Measurements from ENCODE around the gene ELF5.

Gene ELF5

DNA sequence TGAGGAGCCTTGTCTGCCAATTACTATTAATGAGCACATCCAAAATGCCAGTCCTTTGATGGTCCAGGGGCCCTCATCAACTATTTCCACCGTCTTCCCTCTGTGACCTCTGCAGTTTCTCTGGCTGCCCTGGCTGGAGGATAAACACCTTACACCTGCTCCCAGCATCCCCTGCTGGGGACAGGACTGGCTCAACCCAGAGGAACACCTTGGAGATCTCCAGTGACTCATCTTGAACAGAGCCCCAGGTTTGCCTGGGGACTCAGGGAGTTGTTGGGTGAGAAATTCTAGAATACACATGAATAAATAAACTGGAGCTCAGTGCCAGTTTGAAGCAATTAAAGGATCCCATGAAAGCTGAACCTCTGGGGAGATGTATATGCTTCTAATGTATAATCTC, 24.0 kb upstream of the ELF5 start:
- Histone ChIP-seq H3K4me3 (ENCODE audit: low read depth in 1 of 2, low read length in 2 of 2) (no peak overlapping the region), H3K9me3 (ENCODE audit: control insufficient read depth in 1 of 2, low read length in 2 of 2) (peaks cover 7% of the 10 kb centered on the region in 2 donors), H3K27ac (ENCODE audit: low read length) (no peak overlapping the region), H3K4me1 (ENCODE audit: control insufficient read depth in 1 of 2, insufficient read depth in 2 of 2, low read length in 2 of 2) (no peaks in the 10 kb centered on the region), H3K27me3 (ENCODE audit: low read depth, low read length) (peaks cover 4% of the 10 kb centered on the region), H3K36me3 (ENCODE audit: control insufficient read depth in 1 of 2, insufficient read depth in 2 of 2, low read length in 2 of 2) (no peaks in the 10 kb centered on the region)

GRCh38 chr11:34536056-34536455, 22.5 kb upstream of the ELF5 start:
- no peak overlapping the region for H3K4me3 ChIP-seq (ENCODE audit: low read depth in 1 of 2, low read length in 2 of 2)
- H3K27me3 ChIP-seq (ENCODE audit: low read depth, low read length) = no peaks in the 10 kb centered on the region
- H3K36me3 ChIP-seq (ENCODE audit: control insufficient read depth in 1 of 2, insufficient read depth in 2 of 2, low read length in 2 of 2) = no peaks in the 10 kb centered on the region
- H3K27ac ChIP-seq (ENCODE audit: low read length) = no peak overlapping the region
- H3K9me3 ChIP-seq (ENCODE audit: control insufficient read depth in 1 of 2, low read length in 2 of 2) = peaks cover 7% of the 10 kb centered on the region in 2 donors
- H3K4me1 ChIP-seq (ENCODE audit: control insufficient read depth in 1 of 2, insufficient read depth in 2 of 2, low read length in 2 of 2) = no peaks in the 10 kb centered on the region

- Histone ChIP-seq H3K4me3 (ENCODE audit: low read depth in 1 of 2, low read length in 2 of 2) (no peak overlapping the region), H3K27me3 (ENCODE audit: low read depth, low read length) (no peaks in the 10 kb centered on the region), H3K4me1 (ENCODE audit: control insufficient read depth in 1 of 2, insufficient read depth in 2 of 2, low read length in 2 of 2) (no peaks in the 10 kb centered on the region), H3K36me3 (ENCODE audit: control insufficient read depth in 1 of 2, insufficient read depth in 2 of 2, low read length in 2 of 2) (no peaks in the 10 kb centered on the region), H3K9me3 (ENCODE audit: control insufficient read depth in 1 of 2, low read length in 2 of 2) (peaks cover 7% of the 10 kb centered on the region in 2 donors), H3K27ac (ENCODE audit: low read length) (no peak overlapping the region)
Observed at GRCh38 chr11:34534826-34535225, 21.2 kb upstream of the ELF5 start.

DNA sequence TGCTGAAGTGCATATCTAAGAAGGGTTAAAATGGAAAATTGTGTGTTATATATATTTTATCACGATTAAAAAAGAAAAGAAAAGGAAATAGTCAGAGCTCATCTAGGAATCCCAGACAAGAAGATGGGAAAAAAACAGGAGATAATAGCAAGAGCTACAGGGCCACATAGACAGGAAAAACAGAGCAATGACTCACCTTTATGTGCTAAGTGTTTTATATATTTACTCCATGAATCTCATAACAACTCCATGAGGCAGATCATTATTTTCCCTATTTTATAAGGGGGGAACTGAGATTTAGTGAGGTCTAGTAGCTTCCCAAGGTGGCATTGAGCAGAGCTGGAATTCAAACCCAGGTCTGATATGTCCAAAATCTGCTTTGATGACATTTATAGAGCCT, 18.1 kb upstream of the ELF5 start:
- no peak overlapping the region for H3K4me3 ChIP-seq (ENCODE audit: low read depth in 1 of 2, low read length in 2 of 2)
- H3K27me3 ChIP-seq (ENCODE audit: low read depth, low read length) = no peaks in the 10 kb centered on the region
- no peaks in the 10 kb centered on the region for H3K4me1 ChIP-seq (ENCODE audit: control insufficient read depth in 1 of 2, insufficient read depth in 2 of 2, low read length in 2 of 2)
- no peak overlapping the region for H3K27ac ChIP-seq (ENCODE audit: low read length)
- H3K36me3 ChIP-seq (ENCODE audit: control insufficient read depth in 1 of 2, insufficient read depth in 2 of 2, low read length in 2 of 2) = no peaks in the 10 kb centered on the region
- peaks cover 7% of the 10 kb centered on the region in 2 donors for H3K9me3 ChIP-seq (ENCODE audit: control insufficient read depth in 1 of 2, low read length in 2 of 2)

GRCh38 chr11:34530545-34531234, 17.1 kb upstream of the ELF5 start:
- Histone ChIP-seq H3K36me3 (ENCODE audit: control insufficient read depth in 1 of 2, insufficient read depth in 2 of 2, low read length in 2 of 2) (no peaks in the 10 kb centered on the region), H3K27me3 (ENCODE audit: low read depth, low read length) (no peaks in the 10 kb centered on the region), H3K4me1 (ENCODE audit: control insufficient read depth in 1 of 2, insufficient read depth in 2 of 2, low read length in 2 of 2) (no peaks in the 10 kb centered on the region), H3K27ac (ENCODE audit: low read length) (no peak overlapping the region), H3K4me3 (ENCODE audit: low read depth in 1 of 2, low read length in 2 of 2) (no peak overlapping the region), H3K9me3 (ENCODE audit: control insufficient read depth in 1 of 2, low read length in 2 of 2) (peaks cover 7% of the 10 kb centered on the region in 2 donors)

DNA sequence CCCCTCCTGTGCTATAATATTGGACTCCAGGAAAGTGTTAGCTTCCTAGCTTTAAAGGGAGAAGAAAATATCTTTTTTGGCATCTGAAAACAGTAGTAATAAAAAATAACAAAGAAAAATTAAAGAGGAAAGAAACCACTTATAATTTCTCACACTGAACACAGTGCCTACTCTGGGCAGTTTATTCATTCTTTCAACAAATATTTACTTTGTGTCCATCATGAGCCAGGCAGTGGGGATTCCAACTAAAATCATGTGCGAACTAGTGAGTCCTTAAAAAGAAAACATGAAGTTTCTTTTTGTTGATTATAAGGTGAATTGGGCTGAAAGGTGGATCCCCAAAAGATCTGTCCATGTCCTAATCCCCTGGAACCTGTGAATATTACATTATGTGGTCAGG, 16.0 kb upstream of the ELF5 start:
- Histone ChIP-seq H3K4me3 (ENCODE audit: low read depth in 1 of 2, low read length in 2 of 2) (no peak overlapping the region), H3K4me1 (ENCODE audit: control insufficient read depth in 1 of 2, insufficient read depth in 2 of 2, low read length in 2 of 2) (no peaks in the 10 kb centered on the region), H3K27ac (ENCODE audit: low read length) (no peak overlapping the region), H3K36me3 (ENCODE audit: control insufficient read depth in 1 of 2, insufficient read depth in 2 of 2, low read length in 2 of 2) (no peaks in the 10 kb centered on the region), H3K27me3 (ENCODE audit: low read depth, low read length) (no peaks in the 10 kb centered on the region), H3K9me3 (ENCODE audit: control insufficient read depth in 1 of 2, low read length in 2 of 2) (peaks cover under 1 to 4% of the 10 kb centered on the region in 2 donors)

- no peaks in the 10 kb centered on the region for H3K4me1 ChIP-seq (ENCODE audit: control insufficient read depth in 1 of 2, insufficient read depth in 2 of 2, low read length in 2 of 2)
- H3K4me3 ChIP-seq (ENCODE audit: low read depth in 1 of 2, low read length in 2 of 2) = no peak overlapping the region
- H3K9me3 ChIP-seq (ENCODE audit: control insufficient read depth in 1 of 2, low read length in 2 of 2) = no peaks in the 10 kb centered on the region
- no peaks in the 10 kb centered on the region for H3K36me3 ChIP-seq (ENCODE audit: control insufficient read depth in 1 of 2, insufficient read depth in 2 of 2, low read length in 2 of 2)
- H3K27me3 ChIP-seq (ENCODE audit: low read depth, low read length) = no peaks in the 10 kb centered on the region
- no peak overlapping the region for H3K27ac ChIP-seq (ENCODE audit: low read length)
Observed at GRCh38 chr11:34528072-34528471, 14.5 kb upstream of the ELF5 start.

DNA sequence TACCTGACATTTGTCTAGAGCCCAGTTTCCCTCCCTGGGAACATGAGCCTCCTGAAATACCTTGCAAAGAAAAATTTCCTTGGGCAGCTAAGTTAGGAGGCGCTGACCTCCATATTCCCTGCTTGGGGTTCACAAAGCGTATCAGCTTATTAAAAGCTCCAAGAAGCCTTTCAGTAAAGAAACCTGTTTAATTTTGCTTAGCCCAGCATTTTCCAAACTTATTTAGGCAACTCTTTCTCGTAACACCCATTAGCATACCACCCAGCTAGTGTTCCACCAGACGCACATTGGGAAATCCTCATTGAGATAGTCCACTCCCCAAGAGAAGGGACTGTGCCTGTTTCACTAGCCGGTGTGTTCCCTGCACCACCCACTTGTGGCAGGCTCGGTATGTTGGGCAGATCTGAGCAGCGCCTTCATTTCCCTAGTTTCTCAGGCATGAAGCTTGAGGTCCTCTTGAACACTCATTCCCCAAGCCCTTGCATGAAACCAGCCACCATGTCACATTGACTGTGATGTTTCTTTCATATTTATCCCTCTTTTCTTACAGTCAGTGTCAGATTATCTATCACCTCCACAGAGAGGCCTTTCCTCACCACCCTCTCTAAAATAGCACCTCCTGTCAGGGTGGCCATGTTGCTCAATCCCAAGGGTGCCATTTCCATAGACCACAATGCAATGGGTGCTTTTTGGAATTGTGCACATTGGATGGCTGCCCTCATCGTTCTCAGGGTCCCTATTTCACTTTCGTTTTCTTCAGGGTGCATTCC, 12.5 kb upstream of the ELF5 start:
- no peak overlapping the region for H3K27ac ChIP-seq (ENCODE audit: low read length)
- H3K4me3 ChIP-seq (ENCODE audit: low read depth in 1 of 2, low read length in 2 of 2) = no peak overlapping the region
- no peaks in the 10 kb centered on the region for H3K4me1 ChIP-seq (ENCODE audit: control insufficient read depth in 1 of 2, insufficient read depth in 2 of 2, low read length in 2 of 2)
- H3K27me3 ChIP-seq (ENCODE audit: low read depth, low read length) = no peaks in the 10 kb centered on the region
- H3K36me3 ChIP-seq (ENCODE audit: control insufficient read depth in 1 of 2, insufficient read depth in 2 of 2, low read length in 2 of 2) = no peaks in the 10 kb centered on the region
- H3K9me3 ChIP-seq (ENCODE audit: control insufficient read depth in 1 of 2, low read length in 2 of 2) = no peaks in the 10 kb centered on the region

DNA sequence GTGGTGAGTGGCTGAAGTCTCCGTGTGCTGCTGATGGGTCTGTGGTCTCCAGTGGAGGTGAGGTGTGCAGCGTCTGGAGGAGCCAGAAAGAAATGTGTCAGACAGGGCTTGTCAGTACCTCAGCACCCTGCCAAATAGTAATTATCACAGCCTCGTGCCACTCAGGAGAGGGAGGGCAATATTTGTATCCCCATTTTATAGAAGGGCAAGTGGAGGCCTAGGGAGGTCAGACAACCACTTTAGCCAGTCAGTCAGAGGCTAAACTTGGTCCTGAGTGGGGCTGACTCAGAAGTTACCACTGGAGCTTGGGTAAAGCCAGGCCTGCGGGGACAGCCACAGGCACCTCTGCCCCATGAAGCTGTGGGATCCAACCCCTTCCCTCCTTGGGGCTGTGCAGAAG, 11.5 kb upstream of the ELF5 start:
- Histone ChIP-seq H3K9me3 (ENCODE audit: control insufficient read depth in 1 of 2, low read length in 2 of 2) (no peaks in the 10 kb centered on the region), H3K27ac (ENCODE audit: low read length) (no peak overlapping the region), H3K36me3 (ENCODE audit: control insufficient read depth in 1 of 2, insufficient read depth in 2 of 2, low read length in 2 of 2) (no peaks in the 10 kb centered on the region), H3K4me3 (ENCODE audit: low read depth in 1 of 2, low read length in 2 of 2) (no peak overlapping the region), H3K4me1 (ENCODE audit: control insufficient read depth in 1 of 2, insufficient read depth in 2 of 2, low read length in 2 of 2) (no peaks in the 10 kb centered on the region), H3K27me3 (ENCODE audit: low read depth, low read length) (no peaks in the 10 kb centered on the region)

DNA sequence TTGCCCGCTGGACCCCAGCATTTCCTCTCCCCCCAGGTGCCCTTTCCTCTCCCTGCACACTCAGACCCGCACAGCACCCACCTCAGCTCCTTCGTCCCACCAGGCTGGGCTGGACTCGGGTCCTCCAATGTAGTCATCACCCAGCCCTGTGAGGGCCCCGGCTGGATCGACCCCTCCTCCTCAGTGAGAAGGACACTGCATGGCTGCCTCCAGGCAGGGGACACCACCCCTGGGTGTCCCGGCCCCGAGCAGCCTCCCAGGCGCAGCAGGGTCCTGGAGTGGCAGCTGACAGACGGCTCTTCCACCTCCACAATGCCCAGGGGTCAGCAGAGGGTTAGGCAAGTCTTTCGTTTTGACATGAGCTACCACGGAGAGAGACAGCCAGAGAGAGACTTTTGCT, 11.1 kb upstream of the ELF5 start:
- Histone ChIP-seq H3K27me3 (ENCODE audit: low read depth, low read length) (no peaks in the 10 kb centered on the region), H3K9me3 (ENCODE audit: control insufficient read depth in 1 of 2, low read length in 2 of 2) (no peaks in the 10 kb centered on the region), H3K36me3 (ENCODE audit: control insufficient read depth in 1 of 2, insufficient read depth in 2 of 2, low read length in 2 of 2) (no peaks in the 10 kb centered on the region), H3K27ac (ENCODE audit: low read length) (no peak overlapping the region), H3K4me3 (ENCODE audit: low read depth in 1 of 2, low read length in 2 of 2) (no peak overlapping the region), H3K4me1 (ENCODE audit: control insufficient read depth in 1 of 2, insufficient read depth in 2 of 2, low read length in 2 of 2) (no peaks in the 10 kb centered on the region)

DNA sequence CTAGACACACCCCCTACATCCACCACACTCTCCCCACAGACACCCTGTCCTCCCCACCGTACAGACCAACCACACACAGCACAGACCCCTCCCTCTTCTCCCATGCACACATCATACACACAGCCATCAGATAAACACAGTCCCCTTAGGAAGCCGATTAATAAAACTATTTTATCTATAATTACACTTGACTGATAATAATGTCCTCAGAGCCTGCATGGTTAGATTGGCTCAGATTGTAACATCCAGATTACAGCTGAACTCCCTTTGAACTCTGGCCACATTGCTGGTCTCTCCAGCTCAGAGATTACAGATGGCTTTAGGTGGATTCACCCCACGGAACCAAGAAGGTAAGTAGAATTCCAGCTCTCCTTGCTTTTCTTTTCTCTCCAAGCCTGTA, 9.5 kb upstream of the ELF5 start:
- Histone ChIP-seq H3K4me3 (ENCODE audit: low read depth in 1 of 2, low read length in 2 of 2) (no peak overlapping the region), H3K27me3 (ENCODE audit: low read depth, low read length) (no peaks in the 10 kb centered on the region), H3K36me3 (ENCODE audit: control insufficient read depth in 1 of 2, insufficient read depth in 2 of 2, low read length in 2 of 2) (no peaks in the 10 kb centered on the region), H3K4me1 (ENCODE audit: control insufficient read depth in 1 of 2, insufficient read depth in 2 of 2, low read length in 2 of 2) (no peaks in the 10 kb centered on the region), H3K9me3 (ENCODE audit: control insufficient read depth in 1 of 2, low read length in 2 of 2) (no peaks in the 10 kb centered on the region), H3K27ac (ENCODE audit: low read length) (no peak overlapping the region)

DNA sequence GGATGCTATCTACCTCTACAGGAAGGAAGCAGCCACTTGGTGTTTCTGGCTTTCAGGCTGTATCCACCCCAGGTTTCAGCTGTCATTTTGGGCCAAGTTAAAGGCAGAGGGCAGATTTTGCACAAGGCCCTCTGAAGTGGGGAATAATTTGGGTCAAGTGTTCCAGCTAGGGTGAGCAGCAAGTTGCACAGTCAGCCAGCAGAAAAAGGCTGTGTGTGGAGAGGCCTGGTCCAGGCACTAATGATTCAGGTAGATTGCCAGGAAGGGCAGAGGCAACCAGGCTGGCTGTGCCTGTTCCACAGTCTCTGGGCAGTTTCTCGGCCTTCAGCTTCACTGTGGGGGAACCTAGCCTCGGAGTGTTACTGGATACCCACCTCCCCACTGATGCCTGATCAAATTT, 8.6 kb upstream of the ELF5 start:
- no peaks in the 10 kb centered on the region for H3K4me1 ChIP-seq (ENCODE audit: control insufficient read depth in 1 of 2, insufficient read depth in 2 of 2, low read length in 2 of 2)
- H3K9me3 ChIP-seq (ENCODE audit: control insufficient read depth in 1 of 2, low read length in 2 of 2) = no peaks in the 10 kb centered on the region
- H3K4me3 ChIP-seq (ENCODE audit: low read depth in 1 of 2, low read length in 2 of 2) = no peak overlapping the region
- H3K27ac ChIP-seq (ENCODE audit: low read length) = no peak overlapping the region
- no peaks in the 10 kb centered on the region for H3K27me3 ChIP-seq (ENCODE audit: low read depth, low read length)
- no peaks in the 10 kb centered on the region for H3K36me3 ChIP-seq (ENCODE audit: control insufficient read depth in 1 of 2, insufficient read depth in 2 of 2, low read length in 2 of 2)

Measured in muscle layer of duodenum (tissue), 2 donors.